ENCODE results near the gene TSHZ3. TPM values are rescaled to one million over a fixed set of nuclear protein-coding genes. Genes with fewer than 3 reads are reported as not detected.

Gene TSHZ3
- total RNA-seq, 1 experiment from 2014 or later = 14.8 TPM

DNA sequence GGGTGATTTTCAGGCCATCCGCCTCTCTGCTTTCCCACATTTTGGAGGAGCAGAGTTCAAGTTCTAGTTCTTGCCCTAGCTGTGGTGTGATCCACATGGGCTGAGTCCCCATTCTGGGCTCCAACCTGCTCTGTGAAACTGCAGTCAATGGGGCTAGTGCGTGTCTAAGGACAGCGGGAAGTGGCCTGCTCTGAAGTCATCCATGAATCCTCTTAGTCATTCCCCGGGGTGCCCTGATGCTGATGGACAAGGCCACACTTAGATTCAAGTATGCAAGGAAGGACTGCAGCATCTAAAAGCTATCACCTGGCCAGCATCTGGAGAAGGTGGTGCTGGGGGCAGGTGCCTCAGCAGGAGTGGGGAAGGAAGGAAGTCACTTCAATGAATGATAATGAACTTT is 94.6 kb downstream of the TSHZ3 start:
- ChIA-PET POLR2A (ENCODE audit: low non-redundant PET) (no interaction called here), CTCF (no interaction called here)
- H3K4me3 ChIP-seq (ENCODE audit: low read depth, low read length, poor library complexity, severe bottlenecking) = no peak overlapping the region
- H3K27ac ChIP-seq (ENCODE audit: low read depth, low read length, poor library complexity, severe bottlenecking) = no peak overlapping the region
- no peaks in the 10 kb centered on the region for H3K4me1 ChIP-seq (ENCODE audit: insufficient read depth, low read length, poor library complexity, severe bottlenecking)
- no TSS peak for BruUV-seq (replicated peaks)
- no peak for TF ChIP-seq EZH2 (IDR thresholded peaks at IDR 0.05; ENCODE audit: borderline replicate concordance, low read depth, low read length, poor library complexity, severe bottlenecking)
- TF ChIP-seq, protein P1, sequence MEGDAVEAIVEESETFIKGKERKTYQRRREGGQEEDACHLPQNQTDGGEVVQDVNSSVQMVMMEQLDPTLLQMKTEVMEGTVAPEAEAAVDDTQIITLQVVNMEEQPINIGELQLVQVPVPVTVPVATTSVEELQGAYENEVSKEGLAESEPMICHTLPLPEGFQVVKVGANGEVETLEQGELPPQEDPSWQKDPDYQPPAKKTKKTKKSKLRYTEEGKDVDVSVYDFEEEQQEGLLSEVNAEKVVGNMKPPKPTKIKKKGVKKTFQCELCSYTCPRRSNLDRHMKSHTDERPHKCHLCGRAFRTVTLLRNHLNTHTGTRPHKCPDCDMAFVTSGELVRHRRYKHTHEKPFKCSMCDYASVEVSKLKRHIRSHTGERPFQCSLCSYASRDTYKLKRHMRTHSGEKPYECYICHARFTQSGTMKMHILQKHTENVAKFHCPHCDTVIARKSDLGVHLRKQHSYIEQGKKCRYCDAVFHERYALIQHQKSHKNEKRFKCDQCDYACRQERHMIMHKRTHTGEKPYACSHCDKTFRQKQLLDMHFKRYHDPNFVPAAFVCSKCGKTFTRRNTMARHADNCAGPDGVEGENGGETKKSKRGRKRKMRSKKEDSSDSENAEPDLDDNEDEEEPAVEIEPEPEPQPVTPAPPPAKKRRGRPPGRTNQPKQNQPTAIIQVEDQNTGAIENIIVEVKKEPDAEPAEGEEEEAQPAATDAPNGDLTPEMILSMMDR (conservative IDR thresholded peaks at IDR 0.05; ENCODE audit: low read depth, low read length) = no peak
- H3K27me3 ChIP-seq (replicated peaks; ENCODE audit: insufficient read depth, low read depth, low read length, poor library complexity) = no peaks in the 10 kb centered on the region
- no peak for DNase-seq (ENCODE audit: low spot score)
- H3K36me3 ChIP-seq (ENCODE audit: insufficient read depth, low read length, poor library complexity, severe bottlenecking) = no peaks in the 10 kb centered on the region
- intact Hi-C loops (cut with micrococcal nuclease; ENCODE audit: unreplicated experiment) = no loop called here
- no peaks in the 10 kb centered on the region for H3K9me3 ChIP-seq (ENCODE audit: low read depth, low read length, poor library complexity, severe bottlenecking)

DNA sequence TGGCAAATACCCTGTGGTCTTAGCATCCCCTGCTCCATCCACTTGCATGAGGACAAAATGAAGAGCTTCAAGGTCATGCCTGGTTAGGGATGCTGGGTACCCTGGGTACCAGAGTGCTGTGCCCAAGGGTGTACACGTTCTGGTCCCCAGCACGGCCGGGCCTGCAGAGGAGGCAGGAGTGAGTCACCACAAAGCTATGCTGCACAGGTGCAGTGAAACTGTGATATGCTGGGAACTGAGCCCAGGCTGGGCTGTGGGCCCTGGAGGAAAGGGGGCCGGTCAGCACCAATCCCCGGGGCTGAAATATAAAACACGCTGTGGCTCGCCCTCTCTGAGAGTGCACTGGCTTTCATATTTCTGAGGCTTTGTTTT is 95.1 kb downstream of the TSHZ3 start:
- intact Hi-C loops (cut with micrococcal nuclease; ENCODE audit: unreplicated experiment) = no loop called here
- H3K27ac ChIP-seq (ENCODE audit: low read depth, low read length, poor library complexity, severe bottlenecking) = no peak overlapping the region
- H3K36me3 ChIP-seq (ENCODE audit: insufficient read depth, low read length, poor library complexity, severe bottlenecking) = no peaks in the 10 kb centered on the region
- POLR2A ChIA-PET (ENCODE audit: low non-redundant PET) = no interaction called here
- TF ChIP-seq EZH2 (IDR thresholded peaks at IDR 0.05; ENCODE audit: borderline replicate concordance, low read depth, low read length, poor library complexity, severe bottlenecking) = no peak
- TF ChIP-seq, protein P1 (conservative IDR thresholded peaks at IDR 0.05; ENCODE audit: low read depth, low read length) = no peak
- BruUV-seq (replicated peaks) = no TSS peak
- CTCF ChIA-PET = no interaction called here
- H3K4me1 ChIP-seq (ENCODE audit: insufficient read depth, low read length, poor library complexity, severe bottlenecking) = no peaks in the 10 kb centered on the region
- no peak overlapping the region for H3K4me3 ChIP-seq (ENCODE audit: low read depth, low read length, poor library complexity, severe bottlenecking)
- H3K9me3 ChIP-seq (ENCODE audit: low read depth, low read length, poor library complexity, severe bottlenecking) = no peaks in the 10 kb centered on the region
- DNase-seq (ENCODE audit: low spot score) = no peak
- H3K27me3 ChIP-seq (replicated peaks; ENCODE audit: insufficient read depth, low read depth, low read length, poor library complexity) = no peaks in the 10 kb centered on the region

DNA sequence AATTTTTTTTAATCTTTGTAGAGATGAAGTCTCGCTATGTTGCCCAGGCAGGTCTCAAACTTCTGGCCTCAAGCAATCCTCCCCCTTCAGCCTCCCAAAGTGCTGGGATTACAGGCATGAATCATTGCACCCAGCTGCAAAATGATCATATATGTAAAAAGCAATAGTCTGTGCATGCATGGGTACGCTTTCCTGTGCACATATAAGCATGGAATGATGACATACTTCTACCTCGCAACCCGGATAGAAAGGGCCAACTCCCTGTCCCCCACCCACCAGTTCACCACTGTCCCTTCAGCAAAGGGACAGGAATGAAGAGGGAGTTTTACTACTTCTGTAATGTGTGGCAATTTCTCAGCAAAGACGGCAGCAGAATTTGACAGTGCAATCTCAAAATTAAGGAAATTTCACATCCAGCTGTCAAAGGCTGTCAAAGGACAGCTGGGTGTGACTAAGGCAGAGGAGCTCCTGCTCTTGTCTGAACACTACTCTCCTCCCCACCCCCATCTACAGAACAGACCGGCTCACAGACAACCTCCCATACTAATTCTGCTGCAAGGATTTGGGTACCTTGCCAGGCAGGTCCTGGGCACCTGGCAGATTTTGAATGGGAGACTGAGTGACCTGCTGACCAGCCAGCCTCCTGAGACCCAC is 95.6 kb downstream of the TSHZ3 start:
- H3K9me3 ChIP-seq (ENCODE audit: low read depth, low read length, poor library complexity, severe bottlenecking) = no peaks in the 10 kb centered on the region

More for the DNA sequence above, 95.6 kb downstream of the TSHZ3 start:
- H3K4me1 ChIP-seq (ENCODE audit: insufficient read depth, low read length, poor library complexity, severe bottlenecking) = no peaks in the 10 kb centered on the region
- DNase-seq (ENCODE audit: low spot score) = no peak
- ChIA-PET POLR2A (ENCODE audit: low non-redundant PET) (no interaction called here), CTCF (no interaction called here)
- intact Hi-C loops (cut with micrococcal nuclease; ENCODE audit: unreplicated experiment) = no loop called here
- no peaks in the 10 kb centered on the region for H3K27me3 ChIP-seq (replicated peaks; ENCODE audit: insufficient read depth, low read depth, low read length, poor library complexity)
- no peaks in the 10 kb centered on the region for H3K36me3 ChIP-seq (ENCODE audit: insufficient read depth, low read length, poor library complexity, severe bottlenecking)
- TF ChIP-seq, protein P1 (conservative IDR thresholded peaks at IDR 0.05; ENCODE audit: low read depth, low read length) = no peak
- TF ChIP-seq EZH2 (IDR thresholded peaks at IDR 0.05; ENCODE audit: borderline replicate concordance, low read depth, low read length, poor library complexity, severe bottlenecking) = no peak
- BruUV-seq (replicated peaks) = no TSS peak
- H3K27ac ChIP-seq (ENCODE audit: low read depth, low read length, poor library complexity, severe bottlenecking) = no peak overlapping the region
- H3K4me3 ChIP-seq (ENCODE audit: low read depth, low read length, poor library complexity, severe bottlenecking) = no peak overlapping the region
